ENCODE measurements around the gene CASR.
"Not testable (repeated sequence)": the region's sequence is repeated elsewhere in the genome, so short reads cannot be mapped to it uniquely, and the experiment has no call there.

- TF ChIP-seq CTCF, POLR2A (IDR thresholded peaks at IDR 0.05): not testable (repeated sequence)
Observed at GRCh38 chr3:122164983-122165382, 18.5 kb upstream of the CASR start.

All from esophagus squamous epithelium (tissue), 4 donors.